SH-SY5Y (cell line): Measurements from ENCODE around the gene PIGX.

ENCODE experiments used
- GATA2 ChIP-seq: IDR thresholded peaks from 2 replicates; pipeline ENCODE4 v1.6.1; 2011; ENCODE audit warnings: mild to moderate bottlenecking, low read depth, low read length
- GATA3 ChIP-seq: IDR thresholded peaks from 2 replicates; pipeline ENCODE4 v1.6.1; 2011; ENCODE audit warnings: low read depth, mild to moderate bottlenecking, low read length, moderate library complexity

PIGX gene

GRCh38 chr3:196711838-196712513 is at the start of gene PIGX, which contains the start of gene CEP19:
Gene PIGX, plus strand, starts transcription at chr3:196712377.
Gene CEP19, minus strand, starts transcription at chr3:196712250. Its CDS starts 3,593 bp downstream, at chr3:196708657.
- no peak for TF ChIP-seq GATA3

DNA sequence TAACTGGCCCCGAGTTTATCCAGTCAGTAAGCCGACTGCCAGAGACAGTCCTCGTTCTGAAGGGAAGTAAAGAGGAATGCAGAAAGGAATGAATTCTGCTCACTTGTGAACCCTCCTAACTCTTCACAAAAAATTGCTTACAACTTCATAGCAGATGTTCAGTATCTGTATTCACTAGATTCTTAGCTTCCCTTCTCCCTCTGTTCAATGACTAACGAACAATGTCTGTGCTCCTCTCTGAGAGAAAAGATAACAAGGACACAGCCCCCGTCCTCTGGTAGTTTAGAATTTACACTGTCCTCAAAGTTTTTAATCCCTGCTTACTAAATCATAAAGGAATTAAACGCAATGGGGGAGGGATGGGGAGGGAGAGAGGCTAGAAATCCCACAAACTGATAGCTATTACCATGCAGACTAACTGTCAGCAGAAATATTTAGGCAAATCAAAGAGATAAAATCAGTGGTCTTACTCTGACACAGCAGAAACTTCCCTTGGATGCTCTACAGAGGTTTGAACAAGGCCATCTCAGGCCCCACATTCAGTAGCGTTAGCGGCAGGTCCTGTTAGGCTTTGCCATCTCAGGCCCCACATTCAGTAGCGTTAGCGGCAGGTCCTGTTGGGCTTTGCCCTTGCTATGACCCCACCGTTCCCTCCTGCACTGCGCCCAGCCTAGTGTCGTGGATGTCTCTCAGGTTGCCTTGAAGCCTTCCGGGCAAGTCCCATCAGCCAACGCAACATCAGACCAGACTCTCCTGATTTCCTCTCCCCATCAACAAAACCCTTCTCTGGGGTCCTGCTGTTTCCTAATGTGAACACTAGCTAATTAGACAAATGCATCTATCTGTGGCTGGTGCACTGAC is 49.2 kb upstream of the PIGX start:
- TF ChIP-seq GATA2 (no peak; the same call in 1 of the 2 replicates), GATA3 (no peak)

- no peak for TF ChIP-seq GATA3
- TF ChIP-seq GATA2: no peak
Observed at GRCh38 chr3:196666001-196666867, 45.9 kb upstream of the PIGX start.

- TF ChIP-seq GATA2 (no peak), GATA3 (no peak)
Observed at GRCh38 chr3:196667056-196667825, 44.9 kb upstream of the PIGX start.

- no peak for TF ChIP-seq GATA2
- TF ChIP-seq GATA3: no peak
Observed at GRCh38 chr3:196670339-196670738, 41.8 kb upstream of the PIGX start.

GRCh38 chr3:196673632-196674031 is 38.5 kb upstream of the PIGX start:
- no peak for TF ChIP-seq GATA3
- TF ChIP-seq GATA2: no peak

GRCh38 chr3:196677353-196677752 is 34.8 kb upstream of the PIGX start:
- TF ChIP-seq GATA3: no peak
- TF ChIP-seq GATA2: no peak

GRCh38 chr3:196677931-196678330 is 34.2 kb upstream of the PIGX start:
- TF ChIP-seq GATA2: no peak
- TF ChIP-seq GATA3: no peak

GRCh38 chr3:196684548-196685407 is 27.4 kb upstream of the PIGX start:
- TF ChIP-seq GATA2: no peak
- TF ChIP-seq GATA3: no peak

DNA sequence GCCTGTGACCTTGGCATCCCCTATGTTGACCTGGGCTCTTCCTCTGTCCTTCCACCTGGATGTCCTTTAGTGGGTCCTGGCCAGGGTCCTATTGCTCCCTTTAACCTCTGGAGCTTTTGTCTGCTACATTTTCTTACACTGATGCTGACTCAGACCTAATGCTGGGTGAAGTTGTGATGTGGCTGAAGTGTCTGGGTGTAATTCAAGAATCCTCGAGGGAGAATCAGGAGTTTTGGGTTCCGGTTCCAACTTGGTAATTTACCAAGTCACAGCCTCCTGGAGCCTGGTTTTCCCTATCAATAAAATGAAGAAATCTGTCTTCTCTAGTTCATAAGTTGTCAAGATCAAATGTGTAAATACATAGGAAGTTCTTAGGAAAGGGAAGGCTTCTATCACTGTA is 25.7 kb upstream of the PIGX start:
- TF ChIP-seq GATA2 (no peak), GATA3 (no peak)

DNA sequence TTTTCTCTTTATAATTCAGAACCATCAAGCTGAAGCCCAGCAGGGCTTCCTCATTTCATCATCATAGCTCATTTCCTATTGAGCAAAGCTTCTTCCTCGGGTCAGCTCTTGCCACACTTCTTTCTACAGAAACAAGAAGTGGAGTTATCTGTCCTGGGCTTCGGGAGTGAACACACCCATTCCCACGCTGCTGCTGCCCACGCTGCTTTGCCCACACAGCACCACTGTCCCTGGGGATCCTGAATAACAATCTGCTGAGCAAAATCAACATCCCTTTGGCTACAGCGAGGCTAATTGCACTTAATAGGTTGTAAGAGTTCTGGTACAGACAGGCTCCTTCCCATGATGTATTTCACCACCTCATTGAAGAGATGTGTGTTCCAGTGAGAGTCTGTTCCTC is 23.8 kb upstream of the PIGX start:
- TF ChIP-seq GATA2 (no peak), GATA3 (no peak)

DNA sequence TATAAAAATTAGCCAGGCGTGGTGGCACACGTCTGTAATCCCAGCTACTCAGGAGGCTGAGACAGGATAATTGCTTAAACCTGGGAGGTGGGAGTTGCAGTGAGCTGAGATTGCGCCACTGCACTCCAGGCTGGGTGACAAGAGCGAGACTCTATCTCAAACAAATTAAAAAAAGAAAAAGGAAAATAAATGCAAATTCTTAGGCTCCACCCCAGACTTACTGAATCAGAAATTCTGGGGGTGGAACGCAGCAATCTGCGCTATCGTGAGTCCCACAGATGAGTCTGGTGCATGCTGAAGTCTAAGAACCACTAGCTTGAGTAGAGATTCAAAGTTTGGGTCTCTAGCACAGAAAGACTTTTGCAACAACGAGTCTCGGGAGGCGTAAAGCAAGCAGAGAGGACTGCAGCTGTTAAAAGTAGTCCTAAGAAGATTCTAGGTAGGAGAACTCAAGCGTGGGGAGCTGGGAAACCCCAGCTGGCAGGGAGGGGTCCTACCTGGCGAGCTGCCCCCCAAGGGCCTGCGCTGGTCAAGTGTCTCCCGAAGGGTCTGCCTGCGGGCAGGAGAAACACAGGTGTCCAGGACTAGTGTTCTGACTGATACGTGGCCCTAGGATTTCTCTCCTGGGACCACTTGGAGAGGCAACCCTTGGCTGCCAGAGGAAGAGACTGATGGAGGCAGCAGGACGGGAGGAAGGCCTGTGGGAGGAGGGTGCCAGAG is 22.1 kb upstream of the PIGX start:
- TF ChIP-seq GATA3 (no peak), GATA2 (no peak)
